Superior temporal gyrus (tissue), 1 donor: ENCODE measurements around the gene TM4SF18.

Experiments
- DNase-seq: peaks from one replicate; pipeline ENCODE4 v3.0.0-alpha.2; 2016; ENCODE audit errors: extremely low spot score

The TM4SF18 gene

DNA sequence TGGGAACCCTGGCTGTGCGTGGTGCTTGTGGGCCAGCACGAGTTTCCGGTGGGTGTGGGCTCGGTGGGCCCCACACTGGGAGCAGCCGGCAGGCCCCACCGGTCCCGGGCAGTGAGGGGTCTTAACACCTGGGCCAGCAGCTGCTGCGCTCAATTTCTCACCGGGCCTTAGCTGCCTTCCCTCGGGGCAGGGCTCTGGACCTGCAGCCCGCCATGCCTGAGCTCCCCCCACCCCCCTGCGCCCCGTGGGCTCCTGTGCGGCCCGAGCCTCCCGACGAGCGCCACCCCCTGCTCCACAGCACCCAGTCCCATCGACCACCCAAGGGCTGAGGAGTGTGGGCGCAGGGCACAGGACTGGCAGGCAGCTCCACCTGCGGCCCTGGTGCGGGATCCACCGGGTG lies 49.4 kb downstream of the TM4SF18 start:
- DNase-seq: no peak

DNA sequence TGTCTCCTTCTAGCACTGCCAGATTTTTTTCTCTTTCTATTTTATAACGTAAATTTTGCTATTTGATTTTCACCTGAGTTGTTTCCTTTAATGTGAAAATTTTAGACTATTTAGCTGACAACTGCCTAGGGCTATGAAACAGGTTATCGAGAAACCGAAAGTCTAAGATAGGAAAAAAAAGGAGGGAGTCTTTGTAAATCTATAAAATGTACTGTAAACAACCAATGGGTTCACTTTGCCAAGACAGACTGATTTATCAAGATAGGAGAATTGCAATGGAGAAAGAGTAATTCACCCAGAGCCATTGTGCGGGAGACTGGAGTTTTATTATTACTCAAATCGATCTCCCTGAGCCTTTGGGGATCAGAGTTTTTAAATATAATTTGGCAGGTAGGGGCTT lies 50.0 kb downstream of the TM4SF18 start:
- DNase-seq: no peak

DNA sequence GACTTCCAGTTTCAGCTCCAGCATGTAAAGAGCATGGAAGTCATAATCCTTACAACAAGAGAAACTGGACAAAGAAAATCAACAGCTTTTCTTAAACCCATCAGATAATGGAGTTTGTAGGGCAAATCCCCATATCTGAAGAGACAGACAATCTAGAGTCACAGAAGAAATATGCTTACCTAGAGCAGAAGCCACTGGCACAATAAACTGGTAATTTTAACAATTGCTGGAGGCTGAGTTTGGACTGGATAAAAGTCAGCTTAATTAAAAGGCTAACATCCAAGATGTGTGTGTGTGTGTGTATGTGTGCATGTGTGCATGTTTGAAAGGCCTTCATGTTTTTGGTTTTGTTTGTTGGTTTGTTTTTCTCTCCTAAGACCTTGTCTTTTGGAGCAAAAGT lies 50.6 kb downstream of the TM4SF18 start:
- DNase-seq: no peak

DNA sequence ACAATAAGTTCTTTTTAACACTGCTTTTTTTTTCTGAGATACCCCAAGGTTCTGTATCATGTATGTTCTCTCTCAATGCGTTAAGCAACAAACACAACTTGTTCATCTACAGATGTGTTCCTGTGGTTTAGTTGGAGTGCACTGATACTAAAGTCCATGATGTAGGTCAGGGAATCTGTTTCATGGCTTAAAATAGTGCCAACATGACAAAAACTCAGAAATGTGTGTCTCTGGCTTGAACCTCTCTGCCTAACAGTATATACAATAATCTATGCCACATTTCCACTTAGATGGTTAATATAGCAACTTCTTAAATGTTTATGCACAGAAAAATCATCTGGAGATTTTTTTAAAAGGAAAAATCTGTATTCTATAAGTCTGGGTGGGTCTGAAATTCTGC lies 51.1 kb downstream of the TM4SF18 start:
- DNase-seq: no peak

DNA sequence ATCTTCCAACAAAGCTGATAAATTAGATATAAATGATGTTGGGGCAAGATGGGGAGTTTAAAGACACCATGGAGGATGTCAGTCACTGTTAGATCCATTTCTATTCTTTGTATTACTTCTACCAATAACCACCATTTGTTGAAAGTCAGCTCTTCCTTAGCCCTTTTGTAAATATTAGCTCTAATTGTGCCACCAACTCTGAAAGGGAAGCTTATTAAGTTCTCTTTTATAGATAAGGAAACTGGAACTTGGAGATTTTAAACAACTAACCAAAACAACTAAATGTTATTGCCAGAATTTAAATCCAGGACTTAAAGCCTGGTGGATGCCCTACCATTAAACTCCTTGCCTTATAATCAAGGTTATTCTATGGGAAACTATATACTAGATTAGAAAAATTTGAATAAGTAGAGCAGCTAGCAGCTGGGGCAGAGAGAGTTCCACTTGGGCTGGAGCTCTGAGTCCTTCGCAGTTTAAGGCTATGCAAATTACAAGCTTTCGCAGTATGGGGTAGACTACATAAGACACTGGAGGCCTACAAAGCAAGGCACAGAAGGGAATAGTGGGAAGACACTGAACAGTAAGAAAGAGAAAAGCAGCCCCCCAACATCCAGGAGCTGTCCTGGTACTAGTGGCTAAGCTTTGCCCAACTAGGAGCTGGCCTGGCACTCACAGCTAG lies 52.6 kb downstream of the TM4SF18 start:
- no peak for DNase-seq

DNA sequence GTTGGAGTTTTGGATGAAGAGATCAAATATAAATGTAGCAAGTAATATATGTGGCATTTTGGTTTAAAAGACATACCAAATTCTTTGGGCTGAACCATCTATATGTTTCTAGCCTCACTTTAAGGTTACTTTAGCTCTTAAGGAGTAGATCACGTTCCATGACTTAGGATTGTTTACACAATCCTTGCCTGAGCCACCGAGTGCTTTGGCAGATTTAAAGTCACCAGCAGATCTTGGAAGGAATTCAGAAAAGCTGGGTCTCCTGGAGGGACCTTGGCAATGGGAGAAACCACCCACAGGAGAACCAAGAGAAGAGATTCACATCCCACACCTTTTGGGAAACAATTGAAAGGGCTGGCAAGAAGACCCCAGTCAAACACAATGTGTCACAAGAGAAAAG lies 54.5 kb downstream of the TM4SF18 start:
- DNase-seq: no peak

DNA sequence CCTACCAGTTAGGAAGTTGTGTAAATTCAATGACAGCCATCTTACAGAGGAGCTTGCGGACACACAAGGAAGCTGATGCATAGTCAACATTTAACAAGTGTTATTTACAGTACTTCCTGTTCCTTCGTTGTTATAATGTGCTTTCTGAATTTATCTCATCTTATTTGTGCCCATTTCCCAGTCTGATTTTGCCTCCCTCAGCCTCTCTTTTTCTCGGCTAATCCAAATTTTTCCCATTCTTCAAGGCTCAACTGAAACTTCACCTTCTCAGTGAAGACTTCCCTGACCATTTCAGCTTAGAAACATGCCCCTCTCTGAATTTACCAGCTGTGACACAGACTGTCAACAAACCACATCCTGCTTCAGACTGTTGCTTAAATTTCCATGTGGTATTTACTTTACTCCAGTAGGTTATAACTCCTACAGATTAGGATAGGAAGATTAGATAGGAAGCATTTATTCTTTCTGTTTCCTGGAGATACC lies 56.1 kb downstream of the TM4SF18 start:
- no peak for DNase-seq

DNA sequence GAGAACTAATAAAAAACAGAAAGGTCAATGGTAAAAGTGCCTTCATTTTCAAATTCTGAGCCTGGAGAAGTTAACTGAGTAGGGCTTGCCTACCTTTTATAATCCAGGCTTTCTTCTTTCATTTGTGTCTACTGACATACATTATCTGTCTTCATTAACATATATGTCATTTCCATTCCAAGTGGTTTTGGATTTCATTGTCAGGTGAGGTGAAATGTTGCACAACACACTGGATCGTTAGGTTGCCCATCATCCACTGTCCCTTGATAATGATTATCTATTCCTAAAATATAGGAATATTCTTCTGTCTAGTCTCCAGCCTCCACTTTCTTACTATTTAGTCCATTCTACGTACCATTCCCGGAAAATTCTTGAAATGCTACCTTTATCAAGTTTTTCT lies 56.8 kb downstream of the TM4SF18 start:
- no peak for DNase-seq

DNA sequence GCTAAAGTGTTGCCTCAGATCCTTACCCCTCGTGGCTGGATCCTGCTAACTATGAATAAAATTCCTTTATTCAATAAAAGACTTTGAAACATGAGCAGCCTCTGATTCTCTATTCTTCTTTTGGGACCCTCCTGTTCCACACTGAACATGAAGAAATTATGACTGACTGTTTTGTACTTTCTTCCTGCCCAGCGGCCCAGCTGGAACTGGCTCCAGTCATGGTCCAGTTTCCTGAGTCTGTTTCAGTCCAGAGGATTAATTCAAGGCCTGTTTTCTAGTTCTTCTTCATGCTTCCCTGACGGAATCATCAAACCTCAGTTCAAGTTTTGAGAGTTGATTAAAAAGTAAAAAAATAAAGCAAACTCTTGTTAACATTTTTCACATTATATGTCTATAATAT lies 59.2 kb downstream of the TM4SF18 start:
- DNase-seq: no peak

DNA sequence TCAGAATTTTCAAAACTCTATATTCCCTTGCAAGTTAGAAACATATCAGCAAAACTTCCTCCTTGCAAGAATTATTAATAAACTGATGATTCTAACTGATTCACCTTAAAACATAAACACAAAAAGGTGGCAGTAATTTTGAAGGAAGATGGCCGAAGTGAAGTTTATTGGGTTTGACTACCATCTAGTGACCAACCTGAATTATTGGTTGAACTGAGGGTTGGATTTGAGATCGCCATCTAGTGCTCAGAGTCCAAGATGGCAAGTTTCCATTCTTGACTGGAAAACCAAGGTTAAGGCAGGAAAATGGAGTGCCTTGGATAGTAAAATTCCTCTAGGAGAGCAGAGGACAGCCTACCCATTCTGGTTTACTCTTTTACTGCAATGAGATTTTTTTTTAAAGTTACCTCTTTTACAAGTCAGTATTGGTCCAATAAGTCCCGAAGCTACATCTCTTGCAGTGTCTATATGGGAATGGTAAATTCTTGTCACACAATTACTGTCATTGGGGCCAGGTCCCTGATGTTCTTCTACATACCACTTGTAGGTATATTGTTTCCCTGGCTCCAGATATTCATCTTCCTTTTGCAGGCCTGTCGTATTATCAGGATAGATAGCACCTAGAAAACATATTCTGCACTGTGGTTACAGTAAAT lies 60.2 kb downstream of the TM4SF18 start:
- DNase-seq: peak; percentile 95

DNA sequence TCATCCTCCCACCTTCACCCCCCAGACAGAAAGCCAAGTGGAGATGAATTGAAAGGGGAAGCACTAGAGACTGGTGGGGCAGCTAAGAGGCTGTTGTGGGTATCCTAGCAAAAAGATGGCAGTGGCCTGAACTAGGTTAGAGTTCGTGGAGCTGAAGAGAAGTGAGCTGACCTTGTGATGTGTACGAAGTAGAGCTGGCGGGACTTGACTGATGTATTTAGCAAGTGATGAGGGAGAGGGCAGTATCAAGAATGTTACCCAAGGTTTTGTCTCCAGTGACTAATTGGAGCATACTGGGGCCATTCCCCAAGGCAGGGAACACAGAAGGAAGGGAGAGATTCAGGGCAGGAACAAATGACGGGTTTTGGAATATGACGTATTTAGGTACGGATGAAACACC lies 61.8 kb downstream of the TM4SF18 start:
- DNase-seq: no peak

DNA sequence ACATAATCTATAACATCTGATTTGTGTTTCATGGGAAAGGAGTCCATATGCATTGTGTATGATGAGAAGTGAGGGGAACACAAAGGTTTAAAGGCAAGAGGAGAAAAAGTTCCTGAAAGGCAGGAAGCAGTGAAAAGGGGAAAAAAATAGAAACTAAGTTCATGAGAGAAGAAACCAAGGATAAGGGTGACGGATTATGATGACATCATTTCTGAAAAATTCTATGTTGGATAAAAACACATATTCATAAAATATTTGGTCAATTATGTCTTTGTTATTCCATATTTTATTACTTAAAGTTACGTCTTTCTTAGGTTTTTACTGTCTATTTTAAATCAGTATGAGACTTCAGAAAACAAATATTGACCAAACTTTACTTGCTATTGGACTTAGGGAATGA lies 63.3 kb downstream of the TM4SF18 start:
- no peak for DNase-seq

DNA sequence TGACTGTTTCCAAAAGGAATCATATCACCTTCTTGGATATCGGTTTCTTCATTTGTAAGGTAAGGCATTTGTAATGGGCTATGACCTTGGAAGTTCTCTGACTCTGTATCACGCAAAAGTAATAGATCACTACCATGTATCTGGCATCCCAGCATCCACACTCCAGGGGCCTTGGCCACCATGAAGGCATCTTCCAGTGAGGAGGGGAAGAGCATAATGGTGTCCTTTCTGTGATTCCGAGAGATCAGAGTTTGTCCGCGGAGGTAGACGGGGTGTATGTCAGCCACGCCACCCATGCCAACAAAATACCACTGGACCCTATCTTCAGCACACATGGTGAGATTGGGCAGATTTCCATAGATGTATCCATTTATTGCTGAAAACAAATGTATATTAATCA lies 63.7 kb downstream of the TM4SF18 start:
- DNase-seq: no peak
